ENCODE measurements around the gene PACSIN2. TPM values are rescaled to one million over a fixed set of nuclear protein-coding genes. Genes with fewer than 3 reads are reported as not detected.

The PACSIN2 gene
- total and polyA plus RNA-seq, 10 of the 15 experiments (the other 5 are each of a cell fraction or from before 2014, with no cell fraction given) = 0.93 to 78.7 (median 46.8) TPM

DNA sequence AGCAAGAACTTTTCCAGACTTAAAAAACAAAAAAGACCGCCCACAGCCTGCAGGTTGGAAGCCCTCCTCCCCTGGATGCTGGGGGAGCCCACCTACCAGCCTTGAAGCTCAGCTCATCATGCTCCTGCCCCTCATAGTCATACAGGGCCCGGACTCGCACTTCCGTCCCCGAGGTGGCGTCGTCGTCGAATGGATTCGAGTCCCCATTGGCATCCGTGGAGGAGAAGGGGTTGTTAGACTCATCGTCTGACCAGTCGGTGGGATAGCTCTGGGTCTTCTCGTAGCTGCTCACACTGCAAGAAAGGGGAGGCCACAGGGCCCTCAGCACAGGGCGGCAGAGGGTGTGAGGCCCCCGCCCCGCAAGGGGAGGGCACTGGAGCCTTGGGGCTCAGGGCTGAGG, 138.9 kb downstream of the PACSIN2 start (continued):
- TF ChIP-seq ZBTB11 (CRISPR knock-in tag; IDR thresholded peaks at IDR 0.05) (no peak), WRNIP1 (IDR thresholded peaks at IDR 0.05; ENCODE audit: borderline replicate concordance, low read depth, low read length) (no peak), TCF3 (IDR thresholded peaks at IDR 0.05; ENCODE audit: borderline replicate concordance, insufficient read depth, low read depth, low read length) (no peak), PAX8 (IDR thresholded peaks at IDR 0.05) (no peak), BRCA1 (IDR thresholded peaks at IDR 0.05; ENCODE audit: low read depth, low read length) (no peak)
- TF ChIP-seq, protein P1, sequence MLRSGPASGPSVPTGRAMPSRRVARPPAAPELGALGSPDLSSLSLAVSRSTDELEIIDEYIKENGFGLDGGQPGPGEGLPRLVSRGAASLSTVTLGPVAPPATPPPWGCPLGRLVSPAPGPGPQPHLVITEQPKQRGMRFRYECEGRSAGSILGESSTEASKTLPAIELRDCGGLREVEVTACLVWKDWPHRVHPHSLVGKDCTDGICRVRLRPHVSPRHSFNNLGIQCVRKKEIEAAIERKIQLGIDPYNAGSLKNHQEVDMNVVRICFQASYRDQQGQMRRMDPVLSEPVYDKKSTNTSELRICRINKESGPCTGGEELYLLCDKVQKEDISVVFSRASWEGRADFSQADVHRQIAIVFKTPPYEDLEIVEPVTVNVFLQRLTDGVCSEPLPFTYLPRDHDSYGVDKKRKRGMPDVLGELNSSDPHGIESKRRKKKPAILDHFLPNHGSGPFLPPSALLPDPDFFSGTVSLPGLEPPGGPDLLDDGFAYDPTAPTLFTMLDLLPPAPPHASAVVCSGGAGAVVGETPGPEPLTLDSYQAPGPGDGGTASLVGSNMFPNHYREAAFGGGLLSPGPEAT (IDR thresholded peaks at IDR 0.05; ENCODE audit: low read depth) = no peak

DNA sequence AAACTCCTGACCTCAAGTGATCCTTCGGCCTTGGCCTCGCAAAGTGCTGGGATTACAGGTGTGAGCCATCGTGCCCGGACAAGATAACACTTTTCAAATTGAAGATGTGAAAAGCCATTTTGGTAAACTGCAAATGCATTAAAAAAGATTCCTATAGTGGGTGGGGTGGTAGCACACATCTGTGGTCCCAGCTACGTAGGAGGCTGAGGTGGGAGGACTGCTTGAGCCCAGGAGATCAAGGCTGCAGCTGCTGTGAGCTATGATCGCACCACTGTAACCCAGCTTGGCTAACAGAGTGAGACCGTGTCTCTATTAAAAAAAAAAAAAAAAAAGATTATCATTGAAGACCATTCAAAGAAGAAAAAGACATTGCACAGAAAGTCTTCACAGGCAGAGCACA, 140.9 kb downstream of the PACSIN2 start:
- ChIA-PET SMC1A (ENCODE audit: uncharacterized antibody, unreplicated experiment) (interaction anchor here (1.9 kb wide), 1 partner anchor 13 kb away, joined by 5 read pairs; no protein-coding TSS in a partner anchor), RAD21 (ENCODE audit: unreplicated experiment) (no interaction called here), CTCF (interaction anchor here (1.0 kb wide), 1 partner anchor 160 kb away, joined by 4 read pairs; no protein-coding TSS in a partner anchor), POLR2A (interaction anchor here (0.6 kb wide), 1 partner anchor 57 kb away, joined by 3 read pairs; no protein-coding TSS in a partner anchor)
- Histone ChIP-seq H3K79me2 (ENCODE audit: control insufficient read depth, insufficient read depth, low read length) (no peaks in the 10 kb centered on the region), H3K4me3 (no peak overlapping the region), H3K9me3 (replicated peaks; ENCODE audit: control insufficient read depth, insufficient read depth, low read length) (no peaks in the 10 kb centered on the region), H3K27ac (ENCODE audit: control insufficient read depth, insufficient read depth) (no peak overlapping the region), H3K27me3 (replicated peaks in 1 of 2; ENCODE audit: control insufficient read depth in 2 of 2, insufficient read depth in 2 of 2, low read length in 1 of 2) (no peaks in the 10 kb centered on the region), H2AFZ (ENCODE audit: control insufficient read depth, low read depth, low read length) (no peak overlapping the region), H4K20me1 (ENCODE audit: control insufficient read depth, insufficient read depth) (no peaks in the 10 kb centered on the region), H3K4me1 (ENCODE audit: control insufficient read depth, insufficient read depth, low read length) (no peaks in the 10 kb centered on the region), H3K36me3 (ENCODE audit: control insufficient read depth in 2 of 2, insufficient read depth in 2 of 2, low read length in 1 of 2) (peaks cover 18 to 47% of the 10 kb centered on the region in 2 experiments; a peak in 3 of 4 replicates), H3K9ac (ENCODE audit: control insufficient read depth, insufficient read depth, low read length) (no peak overlapping the region), H3K4me2 (ENCODE audit: control insufficient read depth, insufficient read depth) (no peak overlapping the region)
- intact Hi-C loops (cut with micrococcal nuclease; ENCODE audit: unreplicated experiment) (no loop called here), in situ Hi-C loops (cut with MboI) (no loop called here)
- FAIRE-seq = no peak
- BruUV-seq (replicated peaks) = no TSS peak
- TF ChIP-seq, protein P2, sequence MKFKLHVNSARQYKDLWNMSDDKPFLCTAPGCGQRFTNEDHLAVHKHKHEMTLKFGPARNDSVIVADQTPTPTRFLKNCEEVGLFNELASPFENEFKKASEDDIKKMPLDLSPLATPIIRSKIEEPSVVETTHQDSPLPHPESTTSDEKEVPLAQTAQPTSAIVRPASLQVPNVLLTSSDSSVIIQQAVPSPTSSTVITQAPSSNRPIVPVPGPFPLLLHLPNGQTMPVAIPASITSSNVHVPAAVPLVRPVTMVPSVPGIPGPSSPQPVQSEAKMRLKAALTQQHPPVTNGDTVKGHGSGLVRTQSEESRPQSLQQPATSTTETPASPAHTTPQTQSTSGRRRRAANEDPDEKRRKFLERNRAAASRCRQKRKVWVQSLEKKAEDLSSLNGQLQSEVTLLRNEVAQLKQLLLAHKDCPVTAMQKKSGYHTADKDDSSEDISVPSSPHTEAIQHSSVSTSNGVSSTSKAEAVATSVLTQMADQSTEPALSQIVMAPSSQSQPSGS (IDR thresholded peaks at IDR 0.05; ENCODE audit: low read length) = no peak
- TF ChIP-seq HDAC2 (IDR thresholded peaks at IDR 0.05) (no peak), NRF1 (conservative IDR thresholded peaks at IDR 0.05; ENCODE audit: low read depth, low read length) (no peak)
- no peak for ATAC-seq
- 98% methylated on average over 7 of the region's 7 CpGs for WGBS (ENCODE audit: insufficient coverage, insufficient replicate concordance, low lambda C conversion rate, missing lambda C conversion rate)
- no peak for DNase-seq (ENCODE audit: low read depth, low spot score)

All from GM12878 (cell line).